Effector memory CD8-positive, alpha-beta T cell (primary cell): ENCODE data around the gene INTS13.
"Not testable (repeated sequence)": the region's sequence is repeated elsewhere in the genome, so short reads cannot be mapped to it uniquely, and the experiment has no call there.

Source experiments
- ATAC-seq: fragments of 150-1000 bp; cut with Tn5 transposase; replicated peaks from 2 replicates; pipeline ENCODE4 v1.10.0; 2021; ENCODE audit warnings: mild to moderate bottlenecking, moderate library complexity
- DNase-seq, 3 experiments: peaks; one replicate each; pipeline ENCODE4 v3.0.0; 2021
- H3K27ac Mint-ChIP-seq, 2 donors: one replicate each; pipeline ENCODE4 v1.8.0; 2022; ENCODE audit warnings: mild to moderate bottlenecking in 2 of 2, mixed read lengths in 2 of 2, moderate library complexity in 2 of 2
- H3K27me3 Mint-ChIP-seq, 2 donors: one replicate each; pipeline ENCODE4 v1.8.0; 2022; ENCODE audit warnings: mixed read lengths in 2 of 2
- H3K36me3 Mint-ChIP-seq: one replicate; pipeline ENCODE4 v1.8.0; 2022; ENCODE audit warnings: mild to moderate bottlenecking, moderate library complexity, mixed read lengths; ENCODE audit not compliant: insufficient read depth
- H3K4me1 Mint-ChIP-seq, 2 donors: one replicate each; pipeline ENCODE4 v1.8.0; 2022; ENCODE audit warnings: low read depth in 2 of 2, mixed read lengths in 2 of 2
- H3K4me3 Mint-ChIP-seq, 2 donors: one replicate each; pipeline ENCODE4 v1.8.0; 2022; ENCODE audit warnings: mild to moderate bottlenecking in 2 of 2, mixed read lengths in 2 of 2, moderate library complexity in 2 of 2
- H3K9me3 Mint-ChIP-seq, 2 donors: one replicate each; pipeline ENCODE4 v1.8.0; 2022; ENCODE audit warnings: mixed read lengths in 2 of 2
- total RNA-seq, 9 experiments: gene quantifications; one replicate each; lab custom pipeline; 2026; lab: John Stamatoyannopoulos, UW

The INTS13 gene
- total RNA-seq, result 27.0 to 74.0 (median 45.2) reads per million in 9 experiments

DNA sequence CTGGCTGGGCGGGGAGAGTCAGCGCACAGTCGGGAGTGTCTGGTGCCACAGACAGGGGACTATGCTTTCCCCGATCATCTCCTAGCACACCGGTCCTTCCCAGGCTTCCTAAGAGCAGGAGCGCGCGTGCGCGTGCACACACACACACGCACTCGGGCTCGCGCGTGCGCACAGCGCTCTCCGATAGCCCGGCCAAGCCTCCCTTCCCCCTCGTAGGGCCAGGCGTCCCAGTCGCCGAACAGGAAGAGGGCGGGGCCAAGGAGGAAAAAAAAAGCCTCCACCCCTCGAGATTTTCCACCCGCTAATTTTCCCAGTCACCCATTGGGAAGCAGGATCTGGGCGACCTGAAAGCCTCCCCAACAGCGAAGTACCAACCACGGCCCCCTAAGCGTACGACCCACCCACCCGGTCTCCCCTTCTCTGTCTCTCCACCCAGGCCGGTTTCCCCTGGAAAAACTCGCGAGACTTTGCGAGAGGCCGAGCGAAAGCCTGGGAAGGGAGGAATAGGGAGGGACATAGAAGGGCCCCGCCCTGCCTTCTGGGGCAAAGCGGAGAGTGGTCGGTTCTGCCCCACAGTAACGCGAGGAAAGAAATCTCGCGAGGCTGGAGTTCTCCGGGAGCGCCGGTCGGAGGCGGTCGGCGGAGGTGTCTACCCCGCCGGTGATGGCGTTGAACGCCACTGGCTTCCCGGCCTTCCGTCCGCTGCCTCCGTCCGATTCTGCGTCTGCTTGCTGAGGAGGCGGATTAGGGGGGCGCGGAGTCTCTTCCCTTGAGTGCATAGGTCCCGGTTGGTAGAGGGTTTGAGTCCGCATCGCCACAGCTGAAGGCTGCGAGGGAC, at the start of gene INTS13, which contains the start of gene FGFR1OP2:
Gene INTS13 (minus strand): TSS at position 119 of the 838 bp plus-strand sequence. CDS start 1,178 bp downstream, outside the sequence.
Gene FGFR1OP2 (plus strand): TSS at position 608 of the 838 bp plus-strand sequence. CDS start 15,689 bp downstream, outside the sequence.
- H3K27me3 Mint-ChIP-seq, result no peaks in the 10 kb centered on the region
- DNase-seq, result peak; percentile 94 to 96 (median 95)
- peaks cover 39 to 77% of the 10 kb centered on the region in 2 donors for H3K4me1 Mint-ChIP-seq
- H3K27ac Mint-ChIP-seq, result peak within 1 kb of the TSS; percentile 95 to 99
- peak within 1 kb of the TSS; percentile 92 to 94 for H3K4me3 Mint-ChIP-seq
- peak; percentile 89 for ATAC-seq
- no peaks in the 10 kb centered on the region for H3K9me3 Mint-ChIP-seq
- peaks cover 24% of the 10 kb centered on the region for H3K36me3 Mint-ChIP-seq

DNA sequence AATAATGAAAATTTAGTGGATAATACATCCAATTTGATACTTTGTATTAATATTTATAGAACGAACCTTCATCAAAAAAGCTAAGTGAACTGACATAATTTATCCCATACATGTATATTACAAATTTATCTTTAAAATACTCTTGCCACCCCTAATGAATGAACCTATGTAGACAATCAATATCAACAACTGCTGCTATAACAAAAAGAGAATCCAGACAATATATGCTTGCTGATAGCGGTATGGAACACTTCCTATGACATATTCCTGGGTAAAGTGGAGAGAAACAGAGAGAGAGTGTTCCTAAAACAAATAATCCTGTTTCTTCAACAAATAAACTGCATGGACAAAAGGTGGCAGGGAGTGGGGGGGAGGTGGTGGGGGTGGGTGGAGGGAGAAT, 45.1 kb upstream of the INTS13 start:
- Mint-ChIP-seq H3K27ac (peak overlapping the region in 1 of 2 donors; percentile 74), H3K4me1 (peaks cover 12 to 25% of the 10 kb centered on the region in 2 donors), H3K27me3 (no peaks in the 10 kb centered on the region), H3K36me3 (peaks cover 12% of the 10 kb centered on the region), H3K9me3 (no peaks in the 10 kb centered on the region), H3K4me3 (no peak overlapping the region)
- DNase-seq (no peak), ATAC-seq (no peak)

- H3K36me3 Mint-ChIP-seq, result peaks cover 9% of the 10 kb centered on the region
- H3K4me1 Mint-ChIP-seq, result peaks cover 7 to 17% of the 10 kb centered on the region in 2 donors
- H3K9me3 Mint-ChIP-seq, result no peaks in the 10 kb centered on the region
- H3K4me3 Mint-ChIP-seq, result no peak overlapping the region
- DNase-seq, result no peak
- H3K27ac Mint-ChIP-seq, result peak overlapping the region; percentile 15 to 26
- ATAC-seq, result no peak
- no peaks in the 10 kb centered on the region for H3K27me3 Mint-ChIP-seq
These were observed 42.0 kb upstream of the INTS13 start for GRCh38 chr12:26979733-26980132.

DNA sequence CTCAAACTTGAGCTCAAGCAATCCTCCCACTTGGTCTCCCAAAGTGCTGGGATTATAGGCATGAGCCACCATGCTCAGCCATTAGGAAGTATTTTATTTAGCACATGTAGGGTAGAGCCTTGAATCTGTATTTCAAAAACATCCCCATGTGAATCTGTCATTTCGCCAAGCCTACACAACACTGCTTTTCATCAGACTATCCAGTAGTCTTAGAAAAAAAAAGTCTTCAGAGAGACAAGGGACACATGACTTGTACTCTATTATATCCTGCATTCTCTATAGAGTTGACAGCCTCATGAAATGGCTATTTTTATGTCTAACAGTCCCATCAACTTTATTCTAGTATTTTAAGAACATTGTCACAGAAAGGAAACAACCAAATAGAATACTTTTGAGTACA, 41.0 kb upstream of the INTS13 start:
- Mint-ChIP-seq H3K27me3 (no peaks in the 10 kb centered on the region), H3K27ac (no peak overlapping the region), H3K4me1 (peaks cover 4 to 15% of the 10 kb centered on the region in 2 donors), H3K36me3 (peaks cover 9% of the 10 kb centered on the region), H3K4me3 (no peak overlapping the region), H3K9me3 (no peaks in the 10 kb centered on the region)
- ATAC-seq, result no peak
- no peak for DNase-seq

DNA sequence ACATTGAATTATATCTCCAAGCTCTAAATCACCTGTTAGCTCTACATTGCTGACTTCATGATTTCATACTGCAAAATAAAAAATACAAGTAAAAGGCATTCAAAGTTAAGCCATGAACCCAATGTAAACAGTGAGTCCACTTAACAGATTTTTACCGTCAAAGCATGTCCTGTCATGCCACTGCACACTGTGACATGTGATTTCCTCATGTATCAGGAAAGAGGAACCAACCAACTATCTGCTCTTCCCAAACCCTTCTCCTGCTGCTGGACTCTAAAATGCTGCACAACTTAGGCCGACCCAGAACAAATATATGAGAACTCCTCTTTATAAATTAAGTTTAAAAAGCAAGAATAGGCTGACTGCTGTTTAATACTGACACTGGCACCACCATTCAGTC, 38.9 kb upstream of the INTS13 start:
- Mint-ChIP-seq H3K4me1 (peaks cover 6 to 20% of the 10 kb centered on the region in 2 donors), H3K27me3 (no peaks in the 10 kb centered on the region), H3K4me3 (no peak overlapping the region), H3K27ac (peak overlapping the region in 1 of 2 donors; percentile 64), H3K9me3 (no peaks in the 10 kb centered on the region), H3K36me3 (peaks cover 9% of the 10 kb centered on the region)
- DNase-seq (no peak), ATAC-seq (no peak)

DNA sequence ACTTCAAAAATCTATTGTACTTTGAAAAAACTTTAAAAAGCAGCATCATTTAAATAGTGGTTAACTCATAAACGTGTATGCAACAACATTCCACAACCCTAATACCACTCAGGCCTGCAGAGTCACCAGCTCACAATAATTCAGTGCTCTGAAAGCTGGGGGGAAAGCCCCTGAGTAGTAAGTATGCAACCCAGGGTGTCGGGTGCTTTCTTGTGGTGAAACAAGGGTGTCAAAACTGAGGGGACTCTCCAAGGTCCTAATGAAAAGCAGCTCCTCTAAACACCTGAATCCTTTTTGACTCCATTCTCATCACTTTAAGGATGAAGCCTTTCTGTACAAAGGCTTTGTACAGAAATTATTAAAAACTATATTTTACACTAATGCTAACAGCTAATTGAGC, 34.2 kb upstream of the INTS13 start:
- Mint-ChIP-seq H3K27me3 (no peaks in the 10 kb centered on the region), H3K36me3 (peaks cover 17% of the 10 kb centered on the region), H3K4me3 (peak overlapping the region in 1 of 2 donors; percentile 61), H3K9me3 (no peaks in the 10 kb centered on the region), H3K4me1 (peaks cover 2 to 31% of the 10 kb centered on the region in 2 donors), H3K27ac (peak overlapping the region; percentile 57 to 93)
- peak; percentile 51 to 54 (median 52) for DNase-seq
- peak; percentile 99 for ATAC-seq

DNA sequence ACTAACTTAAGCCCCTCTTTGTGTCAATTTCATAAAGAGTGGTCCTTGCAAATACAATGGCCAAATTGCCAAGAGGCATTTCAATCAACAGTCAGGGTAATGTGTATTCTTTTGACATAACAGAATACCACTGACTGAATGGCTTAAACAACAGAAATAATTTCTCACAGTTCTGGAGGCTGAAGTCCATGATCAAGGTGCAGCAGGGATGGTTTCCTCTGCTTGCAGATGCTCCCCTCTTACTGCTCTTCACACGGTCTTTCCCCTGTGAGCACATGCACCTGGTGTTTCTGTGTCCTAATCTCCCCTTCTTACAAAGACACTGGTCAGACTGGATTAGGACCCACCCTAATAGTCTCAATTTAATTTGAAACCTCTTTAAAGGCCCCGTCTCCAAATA, 32.4 kb upstream of the INTS13 start:
- Mint-ChIP-seq H3K27ac (peak overlapping the region; percentile 57 to 93), H3K36me3 (peaks cover 29% of the 10 kb centered on the region), H3K9me3 (no peaks in the 10 kb centered on the region), H3K4me3 (no peak overlapping the region), H3K4me1 (peaks cover 2 to 24% of the 10 kb centered on the region in 2 donors), H3K27me3 (no peaks in the 10 kb centered on the region)
- DNase-seq (no peak), ATAC-seq (no peak)

- no peak for ATAC-seq
- DNase-seq, result no peak
- Mint-ChIP-seq H3K4me3 (no peak overlapping the region), H3K36me3 (peaks cover 50% of the 10 kb centered on the region), H3K4me1 (peaks cover 1 to 19% of the 10 kb centered on the region in 2 donors), H3K27ac (no peak overlapping the region), H3K27me3 (no peaks in the 10 kb centered on the region), H3K9me3 (no peaks in the 10 kb centered on the region)
These were observed 29.1 kb upstream of the INTS13 start for GRCh38 chr12:26966842-26967241.

GRCh38 chr12:26963413-26963812, 25.6 kb upstream of the INTS13 start:
- Mint-ChIP-seq H3K27ac (peak overlapping the region in 1 of 2 donors; percentile 47), H3K36me3 (peaks cover 72% of the 10 kb centered on the region), H3K4me3 (no peak overlapping the region), H3K4me1 (peaks cover 0 to 3% of the 10 kb centered on the region in 2 donors), H3K9me3 (no peaks in the 10 kb centered on the region), H3K27me3 (no peaks in the 10 kb centered on the region)
- no peak for ATAC-seq
- DNase-seq, result no peak

DNA sequence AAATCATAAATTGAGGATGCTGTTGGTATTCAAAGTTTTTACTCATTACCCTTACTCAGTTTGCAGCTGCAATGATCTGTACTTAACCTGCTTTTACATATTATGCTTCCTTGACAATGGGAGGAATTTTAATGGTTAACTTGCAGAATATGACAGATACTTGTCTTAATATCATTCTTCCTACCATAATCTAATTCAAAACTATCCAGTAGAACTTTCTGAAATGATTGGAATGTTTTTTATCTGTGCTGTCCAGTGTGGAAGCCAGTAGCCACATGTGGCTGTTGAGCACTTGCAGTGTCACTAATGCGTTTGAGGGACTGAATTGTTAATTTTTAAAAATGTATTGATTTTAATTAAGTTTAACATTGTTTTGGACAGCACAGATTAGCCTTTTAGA, 24.0 kb upstream of the INTS13 start:
- no peak overlapping the region for H3K27ac Mint-ChIP-seq
- H3K4me1 Mint-ChIP-seq, result peaks cover 0 to 7% of the 10 kb centered on the region in 2 donors
- H3K4me3 Mint-ChIP-seq, result no peak overlapping the region
- H3K27me3 Mint-ChIP-seq, result no peaks in the 10 kb centered on the region
- ATAC-seq, result no peak
- H3K9me3 Mint-ChIP-seq, result no peaks in the 10 kb centered on the region
- H3K36me3 Mint-ChIP-seq, result peaks cover 76% of the 10 kb centered on the region
- DNase-seq, result no peak

DNA sequence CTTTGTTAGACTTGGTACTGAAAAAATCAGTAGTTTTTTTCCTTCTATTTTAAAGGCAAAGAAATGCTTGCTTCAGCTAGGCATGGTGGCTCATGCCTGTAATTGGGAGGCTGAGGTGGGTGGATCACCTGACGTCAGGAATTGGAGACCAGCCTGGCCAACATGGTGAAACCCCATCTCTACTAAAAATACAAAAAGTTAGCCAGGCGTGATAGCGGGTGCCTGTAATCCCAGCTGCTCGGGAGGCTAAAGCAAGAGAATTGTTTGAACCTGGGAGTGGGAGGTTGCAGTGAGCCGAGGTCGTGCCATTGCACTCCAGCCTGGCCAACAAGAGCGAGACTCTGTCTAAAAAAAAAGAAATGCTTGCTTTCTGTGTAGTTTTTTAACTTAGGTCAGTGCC, 23.6 kb upstream of the INTS13 start:
- H3K36me3 Mint-ChIP-seq, result peaks cover 78% of the 10 kb centered on the region
- ATAC-seq, H3K27ac Mint-ChIP-seq, DNase-seq, H3K9me3 Mint-ChIP-seq, H3K4me3 Mint-ChIP-seq, H3K27me3 Mint-ChIP-seq: not testable (repeated sequence)
- peaks cover 2 to 10% of the 10 kb centered on the region in 2 donors for H3K4me1 Mint-ChIP-seq

DNA sequence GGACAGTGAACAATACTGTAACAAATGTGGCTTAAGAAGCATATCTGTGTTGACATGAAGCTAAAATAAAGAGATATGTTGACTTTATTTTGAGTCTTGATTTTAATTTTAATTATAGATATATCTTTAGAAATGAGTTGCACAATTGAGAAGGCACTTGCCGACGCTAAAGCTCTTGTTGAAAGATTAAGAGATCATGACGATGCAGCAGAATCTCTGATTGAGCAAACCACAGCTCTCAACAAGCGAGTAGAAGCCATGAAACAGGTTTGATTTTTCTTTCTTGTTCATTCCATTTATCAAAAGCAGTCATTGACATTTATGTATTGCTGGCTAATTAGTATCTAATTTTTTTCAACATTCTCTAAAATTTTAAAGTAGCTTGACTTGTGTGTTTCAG, 16.2 kb upstream of the INTS13 start:
- no peak for DNase-seq
- ATAC-seq, result no peak
- H3K4me3 Mint-ChIP-seq, result no peak overlapping the region
- no peaks in the 10 kb centered on the region for H3K27me3 Mint-ChIP-seq
- H3K36me3 Mint-ChIP-seq, result peaks cover 46% of the 10 kb centered on the region
- peak overlapping the region in 1 of 2 donors; percentile 60 for H3K27ac Mint-ChIP-seq
- no peaks in the 10 kb centered on the region for H3K9me3 Mint-ChIP-seq
- H3K4me1 Mint-ChIP-seq, result peaks cover 13 to 63% of the 10 kb centered on the region in 2 donors

DNA sequence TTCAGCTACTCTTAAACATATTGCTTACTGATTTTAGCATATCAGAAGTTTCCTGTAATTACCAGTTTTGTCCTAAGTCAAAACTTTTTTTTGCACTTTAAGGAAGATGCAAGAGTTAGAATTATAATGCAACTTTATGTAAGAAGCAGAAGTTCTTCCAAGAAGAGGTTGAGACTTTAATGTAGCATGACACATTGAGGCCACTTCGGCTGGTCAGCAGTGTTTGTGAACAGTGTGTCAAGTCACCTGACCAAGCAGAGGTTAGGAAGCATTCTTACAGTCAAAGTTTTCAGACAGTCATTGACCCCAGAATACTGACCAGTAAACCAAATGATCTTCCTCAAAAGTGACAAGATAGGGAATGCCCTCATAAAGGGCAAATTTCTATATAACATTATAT, 15.7 kb upstream of the INTS13 start:
- Mint-ChIP-seq H3K36me3 (peaks cover 50% of the 10 kb centered on the region), H3K27ac (peak overlapping the region in 1 of 2 donors; percentile 60), H3K4me1 (peaks cover 13 to 64% of the 10 kb centered on the region in 2 donors), H3K9me3 (no peaks in the 10 kb centered on the region), H3K4me3 (no peak overlapping the region), H3K27me3 (no peaks in the 10 kb centered on the region)
- no peak for ATAC-seq
- DNase-seq, result no peak

DNA sequence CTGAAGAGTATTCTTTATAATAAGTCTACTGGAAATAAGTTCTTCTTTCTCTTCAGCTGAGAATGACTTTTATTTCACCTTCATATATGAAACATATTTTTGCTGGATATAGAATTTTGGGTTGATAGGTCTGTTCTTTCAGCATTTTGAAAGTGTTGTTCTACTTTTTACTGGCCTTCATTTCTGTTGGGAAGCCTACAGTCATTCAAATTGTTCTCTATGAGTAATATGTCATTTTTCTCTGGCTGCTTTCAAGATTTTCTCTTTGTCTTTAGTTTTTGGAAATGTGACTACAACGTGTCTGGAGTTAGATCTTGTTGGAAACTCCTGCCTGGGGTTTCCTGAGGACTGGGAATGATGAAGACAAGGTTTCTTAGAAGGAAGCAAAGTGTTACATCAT, 10.5 kb upstream of the INTS13 start:
- no peaks in the 10 kb centered on the region for H3K27me3 Mint-ChIP-seq
- H3K4me1 Mint-ChIP-seq, result peaks cover 34 to 71% of the 10 kb centered on the region in 2 donors
- no peak for ATAC-seq
- H3K4me3 Mint-ChIP-seq, result peak overlapping the region in 1 of 2 donors; percentile 30
- peaks cover 23% of the 10 kb centered on the region for H3K36me3 Mint-ChIP-seq
- H3K27ac Mint-ChIP-seq, result peak overlapping the region in 1 of 2 donors; percentile 13
- DNase-seq, result no peak
- H3K9me3 Mint-ChIP-seq, result no peaks in the 10 kb centered on the region
